HCT116 (cell line): ENCODE results near the gene KRT82. TPM values are rescaled to one million over a fixed set of nuclear protein-coding genes. Genes with fewer than 3 reads are reported as not detected.

Experiments used
- ATAC-seq: fragments of 200-7000 bp; cut with Tn5 transposase; 2 replicates; pipeline ENCODE4 v1.9.1; 2020; ENCODE audit warnings: mild to moderate bottlenecking, moderate library complexity
- BruUV-seq: library from RNA; stranded (reverse); fragments of 400-500 nt; replicated peaks from 2 replicates; lab custom pipeline; 2021; lab: Mats Ljungman, UMichigan
- CTCF ChIA-PET: fragments of 300-600 bp; sonication (Branson Sonifier 250); formaldehyde crosslinking; loops from one replicate; lab custom pipeline; 2021; ENCODE audit warnings: antibody characterized with exemption; lab: Charles Lee
- POLR2A ChIA-PET: fragments of 300-600, 350-600 bp; sonication (Branson Sonifier 250); formaldehyde crosslinking; loops from one replicate; lab custom pipeline; 2021; ENCODE audit warnings: antibody characterized with exemption; lab: Charles Lee
- RAD21 ChIA-PET, 2 experiments: fragments of 300-600 bp; sonication (Branson Sonifier 250); formaldehyde crosslinking; loops; one replicate each; lab custom pipeline; 2023; ENCODE audit warnings: low total read pairs in 2 of 2; ENCODE audit not compliant: uncharacterized antibody in 2 of 2, unreplicated experiment in 2 of 2, low non-redundant PET in 1 of 2; lab: Charles Lee
- DNase-seq: peaks from one replicate; pipeline ENCODE4 v3.0.0-alpha.2; 2010; ENCODE audit warnings: low read depth, low spot score
- H2AFZ ChIP-seq: fragments of 200-600 bp; shearing (Covaris generic), sonication (generic); 2 replicates; pipeline ENCODE4 v1.6.1; 2017; ENCODE audit warnings: low read depth, mixed run types, mixed read lengths, antibody characterized with exemption, low read length; ENCODE audit not compliant: poor library complexity, severe bottlenecking
- H3K27ac ChIP-seq: 2 replicates; pipeline ENCODE4 v1.5.1; 2012; ENCODE audit warnings: low read depth, low read length
- H3K27me3 ChIP-seq: fragments of 200-600 bp; sonication (generic); 2 replicates; pipeline ENCODE4 v1.6.1; 2016; ENCODE audit warnings: mixed run types, low read length, mixed read lengths; ENCODE audit not compliant: insufficient read depth
- H3K36me3 ChIP-seq, 2 experiments: fragments of 200-500 bp in 1 of 2; fragments of 200-600 bp in 1 of 2; sonication (Bioruptor generic) in 1 of 2; sonication (generic) in 1 of 2; 2 replicates each; pipeline versions ENCODE4 v1.5.1 to v1.6.1; 2014 to 2016; ENCODE audit warnings: low read length in 2 of 2, inconsistent platforms in 1 of 2, mixed read lengths in 1 of 2, mixed run types in 1 of 2; ENCODE audit not compliant: insufficient read depth in 2 of 2, control insufficient read depth in 1 of 2
- H3K4me1 ChIP-seq, 2 experiments: fragments of 200-600 bp in 1 of 2; sonication (generic) in 1 of 2; 2 replicates each; pipeline versions ENCODE4 v1.5.1 to v1.6.1; 2012 to 2017; ENCODE audit warnings: low read length in 2 of 2, inconsistent platforms in 1 of 2, mild to moderate bottlenecking in 1 of 2, mixed read lengths in 1 of 2, mixed run types in 1 of 2, moderate library complexity in 1 of 2; ENCODE audit not compliant: insufficient read depth in 2 of 2, control insufficient read depth in 1 of 2
- H3K4me2 ChIP-seq: fragments of 200-600 bp; sonication (generic); 2 replicates; pipeline ENCODE4 v1.6.1; 2017; ENCODE audit warnings: mixed run types, low read length, mixed read lengths
- H3K4me3 ChIP-seq, 2 experiments: fragments of 200-600 bp in 1 of 2; sonication (generic) in 1 of 2; replicated peaks in 1 of 2; 2 replicates each; pipeline ENCODE4 v1.5.1; 2011 to 2016; ENCODE audit warnings: low read length in 2 of 2, control low read depth in 1 of 2, low read depth in 1 of 2, mild to moderate bottlenecking in 1 of 2, mixed read lengths in 1 of 2, mixed run types in 1 of 2
- H3K79me2 ChIP-seq: fragments of 200-600 bp; sonication (generic); 2 replicates; pipeline ENCODE4 v1.6.1; 2017; ENCODE audit warnings: mild to moderate bottlenecking, mixed run types, low read length, moderate library complexity, mixed read lengths; ENCODE audit not compliant: insufficient read depth
- H3K9ac ChIP-seq: fragments of 200-600 bp; sonication (generic); 2 replicates; pipeline ENCODE4 v1.6.1; 2016; ENCODE audit warnings: low read length, mixed read lengths
- H3K9me2 ChIP-seq: fragments of 200-600 bp; sonication (generic), shearing (Covaris generic); 2 replicates; pipeline ENCODE4 v1.6.1; 2017; ENCODE audit warnings: mixed run types, mild to moderate bottlenecking, moderate library complexity; ENCODE audit not compliant: insufficient read depth
- H3K9me3 ChIP-seq, 2 experiments: fragments of 200-500 bp in 1 of 2; fragments of 200-600 bp in 1 of 2; sonication (Bioruptor generic) in 1 of 2; sonication (generic) in 1 of 2; 2 replicates each; pipeline ENCODE4 v1.6.1; 2014 to 2017; ENCODE audit warnings: low read length in 2 of 2, mixed read lengths in 2 of 2, inconsistent platforms in 1 of 2, low read depth in 1 of 2, mild to moderate bottlenecking in 1 of 2, mixed run types in 1 of 2, moderate library complexity in 1 of 2; ENCODE audit not compliant: control insufficient read depth in 1 of 2, insufficient read depth in 1 of 2
- H4K20me1 ChIP-seq: fragments of 200-600 bp; sonication (generic), shearing (Covaris generic); 2 replicates; pipeline ENCODE4 v1.6.1; 2017; ENCODE audit warnings: mixed run types, mild to moderate bottlenecking, moderate library complexity; ENCODE audit not compliant: insufficient read depth
- CBX3 ChIP-seq: IDR thresholded peaks from 2 replicates; pipeline ENCODE4 v1.6.1; 2012; ENCODE audit warnings: low read depth
- CEBPB ChIP-seq: IDR thresholded peaks from 2 replicates; pipeline ENCODE4 v1.6.1; 2012; ENCODE audit warnings: low read depth
- EGR1 ChIP-seq: IDR thresholded peaks from 2 replicates; pipeline ENCODE4 v1.6.1; 2012; ENCODE audit warnings: low read depth
- ELF1 ChIP-seq: IDR thresholded peaks from 2 replicates; pipeline ENCODE4 v1.6.1; 2012; ENCODE audit warnings: low read depth, borderline replicate concordance
- EZH2 ChIP-seq: fragments of 200-600 bp; sonication (generic); IDR thresholded peaks from 2 replicates; pipeline ENCODE4 v1.6.1; 2017; ENCODE audit warnings: antibody characterized with exemption, mixed run types
- EZH2phosphoT487 ChIP-seq: fragments of 200-600 bp; IDR thresholded peaks from 2 replicates; pipeline ENCODE4 v1.6.1; 2018; ENCODE audit warnings: antibody characterized with exemption, borderline replicate concordance
- JUND ChIP-seq: IDR thresholded peaks from 2 replicates; pipeline ENCODE4 v1.6.1; 2012
- POLR2AphosphoS5 ChIP-seq: IDR thresholded peaks from 2 replicates; pipeline ENCODE4 v1.6.1; 2011; ENCODE audit warnings: mild to moderate bottlenecking, low read depth, low read length, moderate library complexity
- RAD21 ChIP-seq: IDR thresholded peaks from 2 replicates; pipeline ENCODE4 v1.6.1; 2012; ENCODE audit warnings: low read depth, mild to moderate bottlenecking
- SIN3A ChIP-seq: IDR thresholded peaks from 2 replicates; pipeline ENCODE4 v1.6.1; 2012; ENCODE audit warnings: low read depth
- SP1 ChIP-seq: IDR thresholded peaks from 2 replicates; pipeline ENCODE4 v1.6.1; 2012; ENCODE audit warnings: low read depth
- SRF ChIP-seq: IDR thresholded peaks from 2 replicates; pipeline ENCODE4 v1.6.1; 2012; ENCODE audit warnings: low read depth
- TCF7L2 ChIP-seq: IDR thresholded peaks from 2 replicates; pipeline ENCODE4 v1.7.0; 2011; ENCODE audit warnings: borderline replicate concordance, inconsistent platforms; ENCODE audit not compliant: insufficient read depth, insufficient read length; ENCODE audit errors: extremely low read depth
- ZBTB33 ChIP-seq: IDR thresholded peaks from 2 replicates; pipeline ENCODE4 v1.6.1; 2011; ENCODE audit warnings: mild to moderate bottlenecking, low read length, moderate library complexity; ENCODE audit not compliant: insufficient replicate concordance; ENCODE audit errors: extremely low read depth
- ZNF274 ChIP-seq: fragments of 200-500 bp; sonication (Bioruptor generic); IDR thresholded peaks from 2 replicates; pipeline ENCODE4 v1.6.1; 2014; ENCODE audit warnings: mild to moderate bottlenecking, low read depth, low read length, inconsistent platforms
- intact Hi-C: fragments of 100-400 bp; cut with micrococcal nuclease; formaldehyde crosslinking; loops from 2 replicates; pipeline ENCODE4 v1.10.0; 2022
- total RNA-seq: library from RNA; stranded (reverse); gene quantifications from one replicate; pipeline ENCODE4 v1.2.1, GENCODE V29; 2021; ENCODE audit not compliant: unreplicated experiment
- TF ChIP-seq, protein P1 (sequence below): IDR thresholded peaks from 2 replicates; pipeline ENCODE4 v1.6.1; 2012; ENCODE audit warnings: low read depth
- TF ChIP-seq, protein P2 (sequence below): IDR thresholded peaks from 2 replicates; pipeline ENCODE4 v1.6.1; 2012
- TF ChIP-seq, protein P3 (sequence below), 3 experiments: fragments of 200-600 bp in 1 of 3; sonication (generic) in 1 of 3; IDR thresholded peaks in 2 of 3; conservative IDR thresholded peaks in 1 of 3; 2 replicates each; pipeline ENCODE4 v1.5.1; 2012 to 2017; ENCODE audit warnings: low read depth in 2 of 3, low read length in 2 of 3, antibody characterized with exemption in 1 of 3, borderline replicate concordance in 1 of 3, control low read depth in 1 of 3, mild to moderate bottlenecking in 1 of 3, mixed read lengths in 1 of 3, mixed run types in 1 of 3, moderate library complexity in 1 of 3; ENCODE audit not compliant: insufficient read depth in 1 of 3
- TF ChIP-seq, protein P4 (sequence below): IDR thresholded peaks from 2 replicates; pipeline ENCODE4 v1.6.1; 2012

KRT82 gene
- total RNA-seq, 1 experiment from 2014 or later: not detected

DNA sequence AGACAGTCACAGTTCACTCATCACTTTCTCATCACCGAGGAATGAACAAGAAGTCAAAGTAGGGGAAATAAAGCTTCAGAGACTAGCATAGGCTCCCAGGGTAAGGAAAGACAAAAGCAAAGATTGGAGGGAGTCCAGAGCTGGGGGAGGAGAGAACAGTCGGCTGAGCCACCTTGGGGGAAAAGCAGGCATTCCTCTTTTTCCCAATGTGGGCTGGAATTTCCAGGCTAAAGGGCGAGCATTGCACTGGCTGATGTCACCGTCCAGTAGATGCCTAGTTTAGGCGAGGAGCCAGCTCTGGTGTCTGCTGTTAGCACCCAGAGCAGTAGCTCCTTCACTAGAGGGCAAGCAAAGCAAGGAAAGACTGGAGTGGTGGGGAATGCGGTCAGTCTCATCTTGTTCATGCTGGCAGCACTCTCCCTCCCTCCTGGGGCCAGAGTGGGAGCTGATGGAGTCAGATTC, 36.5 kb upstream of the KRT82 start:
- Histone ChIP-seq H3K4me2 (peak overlapping the region; percentile 68), H3K9me3 (no peaks in the 10 kb centered on the region), H3K27ac (peak overlapping the region; percentile 37; the same call in 1 of the 2 replicates), H3K9me2 (no peaks in the 10 kb centered on the region), H3K4me3 (peak overlapping the region in 1 of 2 experiments; percentile 1; a peak in 1 of 4 replicates), H2AFZ (no peak overlapping the region), H3K27me3 (no peaks in the 10 kb centered on the region), H3K36me3 (no peaks in the 10 kb centered on the region), H3K4me1 (peaks cover 28 to 67% of the 10 kb centered on the region in 2 experiments), H3K9ac (peak overlapping the region; percentile 47), H3K79me2 (no peaks in the 10 kb centered on the region), H4K20me1 (no peaks in the 10 kb centered on the region)
- ATAC-seq (peak; percentile 67), DNase-seq (peak; percentile 59)
- no TSS peak for BruUV-seq
- CTCF ChIA-PET: interaction anchor here (2.8 kb wide), 1 partner anchor 47 kb away, joined by 9 read pairs; no protein-coding TSS in a partner anchor
- intact Hi-C loops: no loop called here
- RAD21 ChIA-PET: interaction anchor here in 1 of 2 experiments (0.6 kb wide), 1 partner anchor 119 kb away, joined by 3 read pairs; no protein-coding TSS in a partner anchor
- POLR2A ChIA-PET: no interaction called here
- no peak for TF ChIP-seq ZBTB33
- TF ChIP-seq, protein P1, sequence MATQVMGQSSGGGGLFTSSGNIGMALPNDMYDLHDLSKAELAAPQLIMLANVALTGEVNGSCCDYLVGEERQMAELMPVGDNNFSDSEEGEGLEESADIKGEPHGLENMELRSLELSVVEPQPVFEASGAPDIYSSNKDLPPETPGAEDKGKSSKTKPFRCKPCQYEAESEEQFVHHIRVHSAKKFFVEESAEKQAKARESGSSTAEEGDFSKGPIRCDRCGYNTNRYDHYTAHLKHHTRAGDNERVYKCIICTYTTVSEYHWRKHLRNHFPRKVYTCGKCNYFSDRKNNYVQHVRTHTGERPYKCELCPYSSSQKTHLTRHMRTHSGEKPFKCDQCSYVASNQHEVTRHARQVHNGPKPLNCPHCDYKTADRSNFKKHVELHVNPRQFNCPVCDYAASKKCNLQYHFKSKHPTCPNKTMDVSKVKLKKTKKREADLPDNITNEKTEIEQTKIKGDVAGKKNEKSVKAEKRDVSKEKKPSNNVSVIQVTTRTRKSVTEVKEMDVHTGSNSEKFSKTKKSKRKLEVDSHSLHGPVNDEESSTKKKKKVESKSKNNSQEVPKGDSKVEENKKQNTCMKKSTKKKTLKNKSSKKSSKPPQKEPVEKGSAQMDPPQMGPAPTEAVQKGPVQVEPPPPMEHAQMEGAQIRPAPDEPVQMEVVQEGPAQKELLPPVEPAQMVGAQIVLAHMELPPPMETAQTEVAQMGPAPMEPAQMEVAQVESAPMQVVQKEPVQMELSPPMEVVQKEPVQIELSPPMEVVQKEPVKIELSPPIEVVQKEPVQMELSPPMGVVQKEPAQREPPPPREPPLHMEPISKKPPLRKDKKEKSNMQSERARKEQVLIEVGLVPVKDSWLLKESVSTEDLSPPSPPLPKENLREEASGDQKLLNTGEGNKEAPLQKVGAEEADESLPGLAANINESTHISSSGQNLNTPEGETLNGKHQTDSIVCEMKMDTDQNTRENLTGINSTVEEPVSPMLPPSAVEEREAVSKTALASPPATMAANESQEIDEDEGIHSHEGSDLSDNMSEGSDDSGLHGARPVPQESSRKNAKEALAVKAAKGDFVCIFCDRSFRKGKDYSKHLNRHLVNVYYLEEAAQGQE: no peak
- TF ChIP-seq EGR1: peak; percentile 35; the same call in 1 of the 2 replicates
- peak; percentile 53; the same call in 1 of the 2 replicates for TF ChIP-seq SIN3A
- TF ChIP-seq, protein P2, sequence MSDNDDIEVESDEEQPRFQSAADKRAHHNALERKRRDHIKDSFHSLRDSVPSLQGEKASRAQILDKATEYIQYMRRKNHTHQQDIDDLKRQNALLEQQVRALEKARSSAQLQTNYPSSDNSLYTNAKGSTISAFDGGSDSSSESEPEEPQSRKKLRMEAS: no peak; the same call in 1 of the 2 replicates
- peak; percentile 66 for TF ChIP-seq CEBPB
- no peak for TF ChIP-seq JUND
- no peak for TF ChIP-seq EZH2
- TF ChIP-seq EZH2phosphoT487: no peak
- TF ChIP-seq, protein P3, sequence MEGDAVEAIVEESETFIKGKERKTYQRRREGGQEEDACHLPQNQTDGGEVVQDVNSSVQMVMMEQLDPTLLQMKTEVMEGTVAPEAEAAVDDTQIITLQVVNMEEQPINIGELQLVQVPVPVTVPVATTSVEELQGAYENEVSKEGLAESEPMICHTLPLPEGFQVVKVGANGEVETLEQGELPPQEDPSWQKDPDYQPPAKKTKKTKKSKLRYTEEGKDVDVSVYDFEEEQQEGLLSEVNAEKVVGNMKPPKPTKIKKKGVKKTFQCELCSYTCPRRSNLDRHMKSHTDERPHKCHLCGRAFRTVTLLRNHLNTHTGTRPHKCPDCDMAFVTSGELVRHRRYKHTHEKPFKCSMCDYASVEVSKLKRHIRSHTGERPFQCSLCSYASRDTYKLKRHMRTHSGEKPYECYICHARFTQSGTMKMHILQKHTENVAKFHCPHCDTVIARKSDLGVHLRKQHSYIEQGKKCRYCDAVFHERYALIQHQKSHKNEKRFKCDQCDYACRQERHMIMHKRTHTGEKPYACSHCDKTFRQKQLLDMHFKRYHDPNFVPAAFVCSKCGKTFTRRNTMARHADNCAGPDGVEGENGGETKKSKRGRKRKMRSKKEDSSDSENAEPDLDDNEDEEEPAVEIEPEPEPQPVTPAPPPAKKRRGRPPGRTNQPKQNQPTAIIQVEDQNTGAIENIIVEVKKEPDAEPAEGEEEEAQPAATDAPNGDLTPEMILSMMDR (IDR thresholded peaks at IDR 0.05 in 2 of 3, conservative IDR thresholded peaks at IDR 0.05 in 1 of 3; ENCODE audit: borderline replicate concordance in 1 of 3, insufficient read depth in 1 of 3, low read depth in 2 of 3, low read length in 2 of 3): peak; percentile 21 to 28 (median 22); a peak in 1 of 6 replicates
- TF ChIP-seq SP1: peak; percentile 53; the same call in 1 of the 2 replicates
- TF ChIP-seq POLR2AphosphoS5: peak; percentile 50; the same call in 1 of the 2 replicates
- TF ChIP-seq CBX3: peak; percentile 51; the same call in 1 of the 2 replicates
- TF ChIP-seq, protein P4, sequence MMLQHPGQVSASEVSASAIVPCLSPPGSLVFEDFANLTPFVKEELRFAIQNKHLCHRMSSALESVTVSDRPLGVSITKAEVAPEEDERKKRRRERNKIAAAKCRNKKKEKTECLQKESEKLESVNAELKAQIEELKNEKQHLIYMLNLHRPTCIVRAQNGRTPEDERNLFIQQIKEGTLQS: peak; percentile 69; the same call in 1 of the 2 replicates
- peak; percentile 63; the same call in 1 of the 2 replicates for TF ChIP-seq RAD21
- 0 out of 2 replicates have a peak, but pooled peaks have one; percentile 33 for TF ChIP-seq SRF
- TF ChIP-seq ELF1: no peak
- TF ChIP-seq TCF7L2: no peak
- no peak for TF ChIP-seq ZNF274
